Astrocyte of the hippocampus (primary cell): ENCODE data around the gene VPS13D.
"Not testable (repeated sequence)": the region's sequence is repeated elsewhere in the genome, so short reads cannot be mapped to it uniquely, and the experiment has no call there.

Source experiments
- DNase-seq: peaks from one replicate; pipeline ENCODE4 v3.0.0; 2011; ENCODE audit warnings: low read depth, low spot score

VPS13D gene

GRCh38 chr1:12537294-12537693 is 307.5 kb downstream of the VPS13D start:
- no peak for DNase-seq

- DNase-seq = no peak
Observed at GRCh38 chr1:12537906-12538461, 308.2 kb downstream of the VPS13D start.

- DNase-seq = not testable (repeated sequence)
Observed at GRCh38 chr1:12538536-12538935, 308.7 kb downstream of the VPS13D start.

- no peak for DNase-seq
Observed at GRCh38 chr1:12539320-12539704, 309.5 kb downstream of the VPS13D start.

GRCh38 chr1:12539705-12540579 is 310.1 kb downstream of the VPS13D start:
- DNase-seq = peak; percentile 99

GRCh38 chr1:12540580-12541273 is 310.9 kb downstream of the VPS13D start:
- DNase-seq = no peak

GRCh38 chr1:12541274-12542137 is 311.7 kb downstream of the VPS13D start:
- peak; percentile 89 for DNase-seq

- DNase-seq = no peak
Observed at GRCh38 chr1:12542138-12542465, 312.3 kb downstream of the VPS13D start.

GRCh38 chr1:12542616-12543592 is 313.1 kb downstream of the VPS13D start:
- DNase-seq = no peak

GRCh38 chr1:12543740-12544154 is 313.9 kb downstream of the VPS13D start:
- no peak for DNase-seq

GRCh38 chr1:12544357-12544756 is 314.5 kb downstream of the VPS13D start:
- DNase-seq = no peak

GRCh38 chr1:12544992-12545391 is 315.2 kb downstream of the VPS13D start:
- DNase-seq = no peak

- peak; percentile 4 for DNase-seq
Observed at GRCh38 chr1:12546771-12547585, 317.1 kb downstream of the VPS13D start.

GRCh38 chr1:12547586-12548225 is 317.9 kb downstream of the VPS13D start:
- no peak for DNase-seq

- no peak for DNase-seq
Observed at GRCh38 chr1:12548279-12548972, 318.6 kb downstream of the VPS13D start.

- no peak for DNase-seq
Observed at GRCh38 chr1:12548973-12549459, 319.2 kb downstream of the VPS13D start.

- peak; percentile 96 for DNase-seq
Observed at GRCh38 chr1:12549460-12550349, 319.9 kb downstream of the VPS13D start.
